HPDE6-E6E7 (cell line): ENCODE data around the gene EEF1AKMT1.
A peak's percentile ranks its signal among the peaks of the same experiment; 100 is the strongest.

Experiments
- DNase-seq: peaks from one replicate; pipeline ENCODE4 v3.0.0; 2011; ENCODE audit warnings: missing footprints; ENCODE audit errors: extremely low spot score

Gene EEF1AKMT1

GRCh38 chr13:20773194-20774080 is at the start of gene EEF1AKMT1:
Gene EEF1AKMT1, minus strand, starts transcription at chr13:20773961. Its CDS starts 16,363 bp downstream, at chr13:20757598.
- DNase-seq, result peak; percentile 44

GRCh38 chr13:20823071-20823470 is 49.3 kb upstream of the EEF1AKMT1 start:
- no peak for DNase-seq

GRCh38 chr13:20822406-20822805 is 48.6 kb upstream of the EEF1AKMT1 start:
- no peak for DNase-seq

DNA sequence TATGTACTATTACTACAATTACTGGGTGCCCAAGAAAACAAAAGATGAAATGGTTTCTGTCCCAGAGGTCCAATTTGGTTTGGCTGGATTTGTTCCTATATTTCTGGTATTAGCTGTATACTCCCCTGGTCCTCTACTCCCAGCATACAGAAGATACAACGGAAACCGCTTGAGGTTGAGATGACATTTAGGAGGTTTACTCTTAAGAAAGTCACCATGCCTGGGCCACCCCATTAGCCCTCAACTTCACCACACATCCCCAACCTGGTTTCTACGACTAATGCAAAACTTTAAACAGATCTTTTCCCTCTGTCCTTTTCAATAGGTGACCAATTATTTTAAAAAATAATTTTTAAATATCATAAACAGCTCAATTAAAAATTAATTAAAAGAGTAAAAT is 46.0 kb upstream of the EEF1AKMT1 start:
- DNase-seq, result no peak

DNA sequence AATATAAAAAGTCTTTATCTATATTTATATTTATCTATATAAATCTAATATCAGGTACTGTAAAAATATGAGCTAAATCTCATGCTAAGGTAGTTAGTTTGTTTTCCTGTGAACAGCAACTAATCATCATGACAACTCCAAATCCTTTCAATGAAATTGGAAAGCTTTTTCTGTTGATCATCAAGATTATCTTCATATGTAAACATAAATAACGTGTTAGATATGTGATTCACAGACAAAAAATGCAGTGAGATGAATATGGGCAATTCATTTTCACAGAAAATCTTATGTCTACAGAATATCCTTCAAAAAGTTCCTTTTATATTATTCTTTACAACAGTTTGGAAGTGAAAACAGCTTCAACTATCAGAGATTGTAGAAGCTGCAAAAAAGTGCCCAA is 41.7 kb upstream of the EEF1AKMT1 start:
- no peak for DNase-seq

DNA sequence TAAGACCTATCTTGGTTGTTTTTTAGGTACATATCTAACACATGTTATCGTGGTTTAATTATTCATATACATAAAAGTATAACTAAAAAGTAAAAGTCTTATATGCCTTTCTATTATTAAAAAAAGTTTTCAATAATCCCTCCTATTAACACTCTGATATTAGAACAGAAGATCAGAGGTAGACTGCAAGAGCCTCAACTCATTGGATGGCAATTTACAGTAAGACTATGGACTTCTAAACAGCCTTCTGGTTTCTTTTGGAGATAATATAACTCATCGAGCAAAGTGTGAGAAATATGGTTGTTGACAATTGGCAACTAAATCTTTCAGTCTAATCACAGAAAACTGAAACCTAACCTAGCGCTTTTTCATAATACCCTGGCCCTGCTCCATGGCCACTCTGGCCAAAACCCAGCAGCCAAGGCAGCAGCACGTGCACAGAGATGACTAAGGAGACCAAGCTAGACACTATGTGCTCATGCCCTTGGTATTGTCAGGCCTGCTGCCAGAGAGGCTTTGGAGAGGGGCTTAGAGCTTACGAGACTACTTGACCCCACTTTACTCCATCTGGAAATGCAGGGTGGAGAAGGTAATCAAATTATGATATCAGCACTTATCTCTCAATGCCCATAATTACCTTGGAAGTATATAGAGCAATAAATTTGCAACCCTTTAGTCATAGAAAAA is 40.6 kb upstream of the EEF1AKMT1 start:
- peak; percentile 25 for DNase-seq

DNA sequence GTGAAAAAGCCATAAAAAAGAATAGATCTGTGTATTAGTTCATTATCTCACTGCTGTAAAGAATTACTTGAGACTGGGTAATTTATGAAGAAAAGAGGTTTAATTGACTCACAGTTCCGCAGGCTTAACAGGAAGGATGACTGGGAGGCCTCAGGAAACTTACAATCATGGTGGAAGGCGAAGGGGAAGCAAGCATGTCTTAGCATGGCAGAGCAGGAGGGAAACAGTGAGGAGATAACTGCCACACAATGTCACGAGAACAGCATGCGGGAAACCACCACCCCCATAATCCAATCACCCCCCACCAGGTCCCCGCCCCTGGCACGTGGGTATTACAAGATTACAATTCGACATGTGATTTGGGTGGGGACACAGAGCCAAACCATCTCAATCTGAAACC is 39.1 kb upstream of the EEF1AKMT1 start:
- DNase-seq, result no peak

DNA sequence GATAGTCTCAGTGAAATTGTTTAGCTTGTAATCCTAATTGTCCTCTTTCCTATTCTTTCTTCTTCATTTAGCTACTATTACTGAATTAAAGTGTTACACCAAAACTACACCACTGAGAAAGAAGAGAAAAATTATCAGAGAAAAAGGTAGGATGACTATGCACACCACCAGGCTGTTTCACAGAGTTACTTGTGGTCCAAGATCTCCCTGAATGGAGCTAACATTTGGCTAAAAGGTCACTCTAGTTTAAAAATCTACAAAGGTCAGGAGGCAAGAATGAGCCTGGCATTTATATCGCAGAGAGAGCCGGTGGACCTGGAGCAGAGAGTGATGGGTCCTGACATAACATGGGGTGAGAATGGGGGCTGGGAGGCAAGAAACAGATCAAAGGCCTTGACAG is 37.0 kb upstream of the EEF1AKMT1 start:
- DNase-seq, result no peak

DNA sequence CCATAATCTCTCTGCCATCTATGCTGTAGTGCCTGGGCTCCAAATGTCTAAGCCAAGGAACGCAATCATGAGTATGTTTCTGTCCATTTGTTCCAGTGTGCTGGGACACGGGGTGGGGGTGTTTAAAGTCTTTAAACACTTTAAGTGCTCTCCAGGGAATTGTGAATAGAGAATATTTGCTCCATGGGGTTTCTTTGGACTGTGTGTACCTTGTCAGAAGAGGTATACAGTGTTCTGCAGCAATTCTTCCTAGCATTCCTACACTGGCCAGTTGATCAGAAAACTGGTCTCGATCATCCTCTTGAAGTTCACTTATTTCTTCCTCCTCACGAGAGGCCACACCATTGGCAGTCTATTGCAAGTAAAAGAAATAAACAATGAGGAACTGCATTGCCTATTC is 35.1 kb upstream of the EEF1AKMT1 start:
- no peak for DNase-seq

- DNase-seq, result no peak
These were observed 29.6 kb upstream of the EEF1AKMT1 start for GRCh38 chr13:20803180-20803965.

- no peak for DNase-seq
These were observed 27.9 kb upstream of the EEF1AKMT1 start for GRCh38 chr13:20801707-20802106.

- DNase-seq, result no peak
These were observed 26.1 kb upstream of the EEF1AKMT1 start for GRCh38 chr13:20799726-20800416.

DNA sequence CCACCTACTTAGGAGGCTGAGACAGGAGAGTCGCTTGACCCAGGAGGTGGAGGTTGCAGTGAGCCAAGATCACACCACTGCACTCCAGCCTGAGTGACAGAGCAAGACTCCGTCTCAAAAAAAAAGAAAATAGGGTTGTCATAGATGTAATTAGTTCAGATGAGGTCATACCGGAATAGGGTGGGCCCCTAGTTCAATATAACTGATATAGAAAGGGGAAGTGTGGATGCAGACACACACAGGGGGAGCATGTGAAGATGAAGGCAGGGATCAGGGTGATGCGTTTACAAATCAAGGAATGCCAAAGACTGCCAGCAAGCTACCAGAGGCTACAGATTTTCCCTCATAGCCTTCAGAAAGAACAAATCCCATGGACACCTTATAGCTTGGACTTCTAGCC is 24.3 kb upstream of the EEF1AKMT1 start:
- no peak for DNase-seq

DNA sequence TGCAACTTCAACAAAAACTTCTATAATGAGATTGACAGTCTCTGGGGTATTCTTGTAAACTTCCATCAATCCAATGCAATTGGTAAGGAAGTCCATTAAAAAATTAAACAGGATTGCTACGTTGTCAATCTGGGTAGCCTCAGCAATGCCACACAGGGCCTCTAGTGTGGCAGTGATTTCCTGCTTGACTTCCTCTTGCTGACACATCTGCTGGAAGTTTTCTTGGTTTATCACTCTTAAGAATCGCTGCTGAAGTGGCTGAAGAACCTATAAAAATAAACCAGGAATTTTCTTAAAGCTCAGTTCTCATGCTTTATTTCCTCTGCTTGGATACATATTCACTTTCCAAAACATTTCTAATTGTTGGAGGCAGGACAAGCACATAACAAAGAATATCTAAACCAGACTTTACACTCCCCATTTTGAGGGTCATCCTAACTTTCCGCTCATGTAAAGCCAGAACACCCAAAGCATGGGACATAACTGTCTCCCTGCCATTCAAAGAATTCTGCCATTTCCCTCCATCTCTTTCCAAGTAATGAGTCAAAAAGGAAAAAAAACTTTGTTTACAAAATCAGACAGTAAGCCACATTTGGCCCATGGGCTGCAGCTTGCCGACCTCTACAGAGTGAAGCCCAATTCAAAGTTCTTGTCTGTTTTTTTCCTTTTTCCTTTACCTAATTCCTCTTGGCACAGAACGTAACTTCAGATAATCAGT is 23.2 kb upstream of the EEF1AKMT1 start:
- no peak for DNase-seq

DNA sequence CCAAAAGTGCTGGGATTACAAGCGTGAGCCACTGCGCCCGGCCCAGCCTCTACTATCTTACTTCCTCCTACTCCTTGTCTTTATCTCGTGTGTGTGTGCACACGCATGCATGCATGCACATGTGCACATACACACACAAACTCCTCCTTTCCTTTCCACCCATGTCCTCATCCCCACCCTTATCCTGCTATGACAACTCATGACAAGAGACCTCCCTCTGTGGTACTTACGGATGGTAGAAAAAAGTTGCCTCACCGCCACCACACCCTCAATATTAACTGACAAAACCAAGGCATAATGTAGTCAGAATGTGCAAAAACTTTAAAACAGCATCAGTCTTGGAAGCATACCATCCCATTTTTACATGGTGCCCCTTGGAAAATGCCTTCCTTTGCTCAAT is 15.9 kb upstream of the EEF1AKMT1 start:
- DNase-seq, result no peak

- no peak for DNase-seq
These were observed 14.6 kb upstream of the EEF1AKMT1 start for GRCh38 chr13:20788312-20788711.

DNA sequence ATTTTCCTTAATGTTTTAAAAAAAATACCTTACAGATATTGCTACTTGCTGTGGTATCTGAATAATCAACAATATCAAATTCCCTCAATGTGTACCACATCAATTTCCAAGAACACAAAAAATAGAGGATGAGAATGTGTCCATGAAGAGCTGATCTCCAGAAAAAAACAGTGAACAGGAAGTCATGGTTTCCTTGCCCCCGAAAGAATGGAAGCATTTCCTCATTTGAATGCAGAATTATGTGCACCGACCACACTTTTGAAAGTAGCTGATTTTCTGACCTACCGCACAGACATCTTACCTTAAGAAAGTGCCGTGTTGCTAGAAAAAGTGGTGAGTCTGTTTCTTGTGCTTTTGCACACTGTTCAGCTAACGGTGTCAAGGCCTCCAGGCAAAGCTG is 13.4 kb upstream of the EEF1AKMT1 start:
- no peak for DNase-seq

- DNase-seq, result no peak
These were observed 8.5 kb upstream of the EEF1AKMT1 start for GRCh38 chr13:20782116-20782708.

DNA sequence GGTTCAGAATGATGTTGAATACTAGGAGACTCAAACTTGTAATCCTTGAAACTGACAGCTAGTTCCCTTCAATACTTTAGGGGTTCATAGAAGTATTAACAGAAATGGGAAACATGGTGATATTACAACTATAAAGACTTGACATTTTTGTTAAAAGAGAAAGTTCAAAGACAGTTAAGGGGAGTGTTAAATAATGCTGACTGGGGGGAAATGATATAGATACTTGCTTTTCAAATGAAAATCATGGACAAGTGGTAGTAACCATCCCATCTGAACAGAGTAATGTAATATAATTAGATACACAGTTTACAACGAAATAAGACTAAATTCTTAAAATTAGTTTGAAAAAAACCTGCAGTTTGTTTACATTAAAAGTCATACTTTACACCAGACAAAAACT is 6.6 kb upstream of the EEF1AKMT1 start:
- DNase-seq, result no peak

GRCh38 chr13:20779405-20779804 is 5.6 kb upstream of the EEF1AKMT1 start:
- no peak for DNase-seq

- DNase-seq, result no peak
These were observed 4.5 kb upstream of the EEF1AKMT1 start for GRCh38 chr13:20778311-20778710.
